SK-N-MC (cell line): ENCODE results near the gene MYO5C.

Source experiments
- EZH2 ChIP-seq: fragments of 200-600 bp; sonication (generic); IDR thresholded peaks from one replicate; pipeline ENCODE4 v1.6.1; 2017; ENCODE audit warnings: antibody characterized with exemption
- FOXP2 ChIP-seq: optimal IDR thresholded peaks from 2 replicates; pipeline ENCODE3; 2011; ENCODE audit warnings: mild to moderate bottlenecking, moderate library complexity; ENCODE audit not compliant: insufficient read depth; ENCODE audit errors: extremely low read length, control extremely low read depth
- POLR2AphosphoS5 ChIP-seq: IDR thresholded peaks from 2 replicates; pipeline ENCODE4 v1.6.1; 2012; ENCODE audit warnings: mild to moderate bottlenecking, low read depth, low read length, borderline replicate concordance

GRCh38 chr15:52280326-52281084 lies 15.1 kb downstream of the MYO5C start:
- TF ChIP-seq POLR2AphosphoS5 (no peak), EZH2 (no peak), FOXP2 (no peak)
